Activated naive CD8-positive, alpha-beta T cell treated with anti-CD3 and anti-CD28 coated beads, Interleukin-2, amount 50 U/mL, for 16 hours (primary cell): ENCODE data around the gene KLK6.
"Not testable (repeated sequence)": the region's sequence is repeated elsewhere in the genome, so short reads cannot be mapped to it uniquely, and the experiment has no call there.

Source experiments
- DNase-seq: peaks from one replicate; pipeline ENCODE4 v3.0.0-alpha.2; 2020; ENCODE audit warnings: low read depth, low spot score

The KLK6 gene

DNA sequence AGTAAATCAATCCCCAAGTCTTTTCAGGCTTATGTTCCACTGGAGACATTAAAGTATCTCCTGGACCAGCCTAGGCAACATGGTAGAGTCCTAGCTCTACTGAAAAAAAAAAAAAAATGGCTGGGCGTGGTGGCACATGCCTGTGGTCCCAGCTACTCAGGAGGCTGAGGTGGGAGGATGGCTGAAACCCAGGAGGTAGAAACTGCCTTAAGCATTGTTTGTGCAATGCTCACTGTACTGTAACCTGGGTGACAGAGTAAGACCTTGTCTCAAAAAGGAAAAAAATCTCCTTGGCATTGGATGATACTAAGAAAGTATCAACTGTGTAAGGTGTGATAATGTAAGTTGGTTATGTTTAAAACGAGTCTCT is 23.3 kb upstream of the KLK6 start:
- DNase-seq: no peak

DNA sequence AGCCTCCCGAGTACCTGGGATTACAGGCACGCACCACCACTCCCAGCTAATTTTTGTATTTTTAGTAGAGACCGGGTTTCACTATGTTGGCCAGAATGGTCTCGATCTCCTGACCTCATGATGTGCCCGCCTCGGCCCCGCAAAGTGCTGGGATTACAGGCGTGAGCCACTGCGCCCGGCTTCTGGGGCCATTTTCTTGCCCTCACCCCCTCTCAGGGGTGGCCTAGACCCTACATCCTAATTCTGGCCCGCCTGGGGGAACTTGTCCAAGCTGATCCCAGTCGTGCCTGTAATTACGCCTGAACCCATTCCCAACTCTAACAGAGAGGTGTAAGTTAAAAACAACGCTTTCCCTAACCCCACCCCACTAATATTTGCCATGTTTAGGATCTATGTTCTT is 15.0 kb upstream of the KLK6 start:
- DNase-seq: not testable (repeated sequence)

DNA sequence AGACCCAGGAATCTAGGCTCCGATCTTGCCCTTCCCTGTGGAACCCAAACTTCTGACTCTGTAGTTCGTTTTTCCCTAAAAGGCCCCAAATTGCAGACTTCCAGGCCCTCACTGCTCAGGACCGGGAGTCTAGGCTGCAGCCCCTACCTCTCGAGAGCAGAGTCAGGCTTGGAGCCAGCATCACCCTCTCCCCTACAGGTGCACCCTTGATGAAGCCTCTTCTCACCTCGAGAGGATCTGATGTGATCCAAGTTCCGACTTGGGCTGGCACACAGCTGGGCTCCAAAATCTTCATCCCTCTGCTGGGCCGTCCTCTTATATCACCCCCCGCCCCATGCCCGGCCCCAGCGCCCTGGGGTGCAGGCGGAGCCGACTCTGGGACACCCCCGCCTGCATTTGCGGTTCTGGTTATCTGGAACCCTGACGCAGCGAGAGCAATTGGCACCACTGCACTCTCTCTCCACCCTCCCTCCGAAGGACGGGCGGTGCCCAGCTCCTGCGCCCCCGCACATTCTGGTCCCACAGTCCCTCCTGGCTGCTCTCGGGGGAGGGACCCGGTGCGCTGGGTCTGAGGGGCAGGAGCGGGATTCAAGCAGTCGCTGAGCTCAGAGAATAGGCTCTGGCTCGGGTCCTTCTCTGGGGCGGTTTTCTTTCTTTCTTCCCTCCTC is 14.4 kb upstream of the KLK6 start, which contains the start of gene KLK7:
Gene KLK7 (minus strand): TSS at position 293 of the 668 bp plus-strand sequence. CDS start 1,518 bp downstream, outside the sequence.
- no peak for DNase-seq

DNA sequence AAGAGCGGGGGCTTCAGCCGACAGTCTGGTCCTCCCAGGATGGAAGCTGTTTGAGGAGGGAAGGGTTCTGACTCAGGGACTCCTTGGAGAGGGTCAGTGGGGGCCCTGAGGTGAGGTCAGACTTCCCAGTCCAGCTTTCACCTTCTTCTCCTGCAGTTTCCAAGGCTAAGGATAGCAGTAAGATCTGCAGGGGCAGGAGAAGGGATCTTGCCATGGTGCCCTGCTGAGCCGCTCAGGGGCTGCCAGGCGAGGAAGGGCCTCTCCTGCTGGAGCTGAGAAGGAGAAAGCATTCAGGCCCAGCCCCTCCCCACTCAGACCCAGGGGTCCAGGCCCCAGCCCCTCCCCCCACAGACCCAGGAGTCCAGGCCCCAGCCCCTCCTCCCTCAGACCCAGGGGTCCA is 12.8 kb upstream of the KLK6 start:
- DNase-seq: no peak

DNA sequence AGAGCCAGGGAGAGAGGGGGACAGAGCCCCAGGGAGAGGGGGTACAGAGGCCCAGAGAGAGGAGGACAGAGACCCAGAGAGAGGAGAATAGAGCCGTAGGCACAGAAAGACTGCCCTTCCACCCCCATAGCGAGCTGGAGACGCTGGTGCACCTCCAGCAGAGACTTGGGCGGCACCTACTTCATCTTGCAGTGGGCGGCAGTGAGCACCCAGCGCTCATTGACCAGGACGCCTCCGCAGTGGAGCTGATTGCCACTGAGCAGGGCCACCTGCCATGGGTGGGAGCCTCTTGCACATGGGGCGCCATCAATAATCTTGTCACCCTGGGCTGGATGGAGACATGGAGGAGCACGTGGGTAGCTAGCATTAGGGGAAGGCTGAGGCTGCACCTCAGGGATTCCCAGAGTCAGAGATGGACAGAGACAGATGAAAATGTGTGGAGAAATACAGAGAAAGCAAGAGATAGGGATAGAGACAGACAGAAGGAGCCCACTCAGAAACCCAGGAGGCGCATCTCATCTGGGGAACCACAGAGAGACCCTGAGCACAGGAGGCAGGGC is 12.3 kb upstream of the KLK6 start:
- no peak for DNase-seq

DNA sequence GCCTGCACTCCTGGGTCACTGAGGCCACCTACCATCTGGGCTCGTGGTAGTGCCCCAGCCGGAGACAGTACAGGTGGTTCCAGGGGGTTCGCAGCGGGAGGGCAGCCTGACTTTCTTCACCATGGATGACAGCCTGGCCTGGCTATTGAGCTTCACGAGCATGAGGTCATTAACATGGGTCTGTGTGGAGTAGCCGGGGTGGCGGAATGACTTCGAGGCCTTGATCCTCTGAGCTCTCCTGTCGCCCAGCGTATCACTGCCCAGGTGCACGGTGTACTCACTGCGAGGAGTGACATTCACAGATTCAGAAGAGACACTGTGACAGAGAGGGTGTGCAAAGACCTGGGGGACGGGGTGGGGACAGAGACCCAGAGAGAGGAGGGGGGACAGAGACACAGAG is 10.8 kb upstream of the KLK6 start:
- DNase-seq: no peak

DNA sequence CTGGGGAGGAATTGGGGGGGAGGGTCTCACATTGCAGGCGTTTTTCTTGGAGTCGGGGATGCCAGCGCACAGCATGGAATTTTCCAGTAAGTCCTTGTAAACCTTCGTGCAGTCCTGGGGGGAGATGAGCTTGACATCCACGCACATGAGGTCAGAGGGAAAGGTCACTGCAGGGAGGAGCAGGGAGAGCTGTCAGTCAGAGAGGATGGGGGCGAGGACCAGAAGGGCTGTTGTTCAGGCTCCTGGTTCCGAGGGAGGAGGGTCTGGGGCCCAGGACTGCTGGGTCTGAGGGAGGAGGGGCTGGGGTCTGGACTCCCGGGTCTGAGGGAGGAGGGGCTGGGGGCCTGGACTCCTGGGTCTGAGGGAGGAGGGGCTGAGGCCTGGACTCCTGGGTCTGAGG is 10.4 kb upstream of the KLK6 start:
- DNase-seq: no peak

DNA sequence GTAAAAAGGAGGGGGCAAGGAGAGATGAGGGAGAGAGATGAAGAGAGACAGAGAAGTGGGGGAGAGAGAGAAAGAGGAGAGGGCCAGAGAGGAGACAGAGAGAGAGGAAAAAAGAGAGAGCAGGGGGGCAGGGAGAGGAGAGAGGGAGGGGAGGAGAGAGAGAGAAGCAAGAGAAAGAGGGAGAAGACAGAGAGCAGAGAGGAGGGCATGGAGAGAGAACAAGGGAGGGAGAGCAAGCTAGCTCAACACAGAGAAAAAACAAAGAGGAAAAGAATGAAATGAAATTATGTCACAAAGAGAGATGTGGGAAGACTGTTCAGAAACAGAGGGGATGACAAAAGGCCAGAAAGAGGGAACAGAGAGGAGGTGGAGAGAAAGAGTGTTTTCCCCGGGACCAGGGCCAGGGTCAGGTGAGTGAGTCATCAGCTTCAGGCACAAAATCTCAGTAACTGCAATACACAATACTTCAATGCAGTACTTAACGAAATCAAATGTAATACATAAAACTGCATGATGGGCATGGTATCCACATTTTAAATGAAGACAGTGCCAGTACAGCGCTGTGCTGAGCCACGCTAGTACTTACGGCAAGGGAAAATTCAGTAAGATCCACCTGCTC is 9.5 kb upstream of the KLK6 start:
- no peak for DNase-seq

DNA sequence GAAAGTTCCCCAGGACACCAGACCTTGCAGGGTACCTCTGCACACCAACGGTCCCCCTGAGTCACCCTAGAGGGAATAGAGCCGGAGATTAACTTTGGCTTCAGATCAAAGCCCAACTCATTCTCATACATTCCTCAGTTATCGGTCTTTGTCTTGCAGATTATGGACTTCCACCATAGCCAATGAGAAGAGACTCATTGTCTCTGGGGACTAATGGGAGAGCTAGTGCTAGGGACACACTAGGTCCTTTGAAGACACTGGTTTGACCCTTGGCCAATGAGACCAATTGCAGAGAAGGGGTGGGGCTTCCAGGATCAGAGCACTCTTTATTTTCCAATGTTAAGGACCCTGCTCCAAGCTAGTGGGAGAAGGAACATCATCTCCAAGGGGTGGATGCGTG is 8.2 kb upstream of the KLK6 start:
- no peak for DNase-seq

DNA sequence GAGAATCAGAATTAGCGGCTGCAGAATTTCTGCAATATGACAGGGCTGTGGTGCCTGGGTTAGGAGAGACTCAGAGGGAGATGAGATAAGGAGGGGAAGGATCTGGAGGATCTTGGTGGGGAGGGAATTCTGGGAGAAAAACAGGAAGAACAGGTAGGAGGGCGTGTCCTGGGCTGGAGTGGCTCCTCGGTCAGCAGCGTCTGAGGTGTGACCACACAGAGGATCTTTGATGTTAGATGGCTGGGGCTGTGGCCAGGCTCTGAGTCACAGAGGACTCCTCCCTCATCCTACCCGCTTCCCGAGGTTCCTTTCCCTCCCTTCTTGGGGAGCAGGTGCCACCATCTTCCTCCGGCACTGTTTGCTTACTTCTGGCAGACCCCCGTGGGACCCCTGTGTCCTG is 6.4 kb upstream of the KLK6 start:
- no peak for DNase-seq

DNA sequence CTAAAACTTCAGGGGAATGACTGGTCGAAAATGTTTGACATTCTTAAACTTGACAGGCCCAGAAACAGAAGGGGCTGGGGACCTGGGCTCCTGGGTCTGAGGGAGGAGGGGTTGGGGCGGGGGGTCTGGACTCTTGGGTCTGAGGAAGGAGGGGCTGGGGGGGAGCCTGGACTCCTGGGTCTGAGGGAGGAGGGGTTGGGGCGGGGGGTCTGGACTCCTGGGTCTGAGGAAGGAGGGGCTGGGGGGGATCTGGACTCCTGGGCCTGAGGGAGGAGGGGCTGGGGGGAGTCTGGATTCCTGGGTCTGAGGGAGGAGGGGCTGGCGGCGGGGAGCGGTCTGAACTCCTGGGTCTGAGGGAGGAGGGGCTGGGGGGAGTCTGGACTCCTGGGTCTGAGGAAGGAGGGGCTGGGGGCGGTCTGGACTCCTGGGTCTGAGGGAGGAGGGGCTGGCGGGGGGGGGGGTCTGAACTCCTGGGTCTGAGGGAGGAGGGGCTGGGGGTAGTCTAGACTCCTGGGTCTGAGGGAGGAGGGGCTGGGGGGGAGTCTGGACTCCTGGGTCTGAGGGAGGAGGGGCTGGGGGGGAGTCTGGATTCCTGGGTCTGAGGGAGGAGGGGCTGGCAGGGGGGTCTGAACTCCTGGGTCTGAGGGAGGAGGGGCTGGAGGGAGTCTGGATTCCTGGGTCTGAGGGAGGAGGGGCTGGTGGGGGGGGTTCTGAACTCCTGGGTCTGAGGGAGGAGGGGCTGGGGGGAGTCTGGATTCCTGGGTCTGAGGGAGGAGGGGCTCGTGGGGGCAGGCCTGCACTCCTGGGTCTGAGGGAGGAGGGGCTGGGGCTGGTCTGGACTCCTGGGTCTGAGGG is 5.5 kb upstream of the KLK6 start:
- no peak for DNase-seq

DNA sequence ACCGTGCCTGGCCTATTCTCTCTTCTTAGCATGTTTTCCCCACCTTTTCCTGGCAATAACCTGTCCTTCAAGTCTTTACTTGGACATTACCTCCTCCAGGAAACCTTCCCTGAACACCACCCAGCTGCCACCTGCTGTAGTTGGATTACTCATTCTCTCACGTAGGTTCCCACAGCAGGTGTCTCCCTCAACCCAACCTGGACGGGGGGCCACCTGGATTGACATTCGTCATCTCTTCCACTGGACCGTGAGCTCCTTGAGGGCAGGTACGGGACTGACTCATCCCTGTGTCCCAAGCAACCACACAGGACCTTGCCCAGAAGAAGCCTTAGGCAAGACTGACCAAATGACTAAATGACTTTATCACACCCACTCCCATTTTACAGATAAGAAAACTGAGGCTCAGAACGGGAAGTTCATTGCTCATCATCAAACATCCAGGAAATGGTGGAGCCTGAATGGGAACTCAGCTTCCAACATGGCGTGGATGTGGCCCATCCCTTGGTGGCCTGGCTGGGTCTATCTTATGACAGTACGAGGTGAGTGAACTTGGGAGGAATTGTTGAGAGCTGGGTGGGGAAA is 3.5 kb upstream of the KLK6 start:
- no peak for DNase-seq

DNA sequence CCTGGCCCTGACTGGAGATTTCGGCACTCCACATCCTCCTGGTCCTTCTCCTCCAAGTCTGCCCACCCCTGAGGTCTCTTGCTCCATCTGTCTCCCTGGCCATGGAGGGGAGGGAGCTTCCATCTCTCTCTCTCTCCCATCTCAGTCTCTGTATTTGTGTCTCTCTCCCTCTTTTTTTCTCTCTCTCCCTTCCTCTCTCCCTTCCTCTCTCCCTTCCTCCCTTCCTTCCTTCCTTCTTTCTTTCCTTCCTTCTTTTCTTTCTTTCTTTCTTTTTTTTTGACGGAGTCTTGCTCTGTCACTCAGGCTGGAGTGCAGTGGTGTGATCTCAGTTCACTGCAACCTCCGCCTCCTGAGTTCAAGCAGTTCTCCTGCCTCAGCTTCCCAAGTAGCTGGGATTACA is 419 bp upstream of the KLK6 start:
- DNase-seq: not testable (repeated sequence)

DNA sequence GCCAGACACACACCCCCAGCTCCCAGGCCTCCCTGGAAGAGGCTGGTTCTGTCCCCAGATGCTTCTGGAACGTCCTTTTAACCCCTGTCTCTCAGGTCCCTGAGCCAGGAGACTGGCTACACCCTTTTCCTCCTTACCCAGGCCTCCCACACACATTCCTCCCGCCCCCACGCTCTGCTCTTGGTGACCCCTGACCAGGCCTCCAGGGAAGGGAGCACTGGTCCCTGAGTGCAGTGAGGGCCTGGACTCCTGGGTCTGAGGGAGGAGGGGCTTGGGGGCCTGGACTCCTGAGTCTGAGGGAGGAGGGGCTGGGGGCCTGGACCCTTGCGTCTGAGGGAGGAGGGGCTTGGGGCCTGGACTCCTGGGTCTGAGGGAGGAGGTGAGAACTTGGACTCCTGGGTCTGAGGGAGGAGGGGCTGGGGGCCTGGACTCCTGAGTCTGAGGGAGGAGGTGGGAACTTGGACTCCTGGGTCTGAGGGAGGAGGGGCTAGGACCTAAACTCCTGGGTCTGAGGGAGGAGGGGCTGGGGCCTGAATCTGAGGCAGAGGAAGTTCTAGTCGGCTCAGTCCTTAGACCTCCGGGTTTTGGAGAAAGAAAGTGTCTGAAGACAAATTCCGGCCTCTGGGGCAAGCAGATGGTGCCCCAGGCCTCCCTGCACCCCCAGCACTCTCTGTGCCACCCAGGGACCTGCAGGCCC is 527 bp downstream of the KLK6 start:
- no peak for DNase-seq

DNA sequence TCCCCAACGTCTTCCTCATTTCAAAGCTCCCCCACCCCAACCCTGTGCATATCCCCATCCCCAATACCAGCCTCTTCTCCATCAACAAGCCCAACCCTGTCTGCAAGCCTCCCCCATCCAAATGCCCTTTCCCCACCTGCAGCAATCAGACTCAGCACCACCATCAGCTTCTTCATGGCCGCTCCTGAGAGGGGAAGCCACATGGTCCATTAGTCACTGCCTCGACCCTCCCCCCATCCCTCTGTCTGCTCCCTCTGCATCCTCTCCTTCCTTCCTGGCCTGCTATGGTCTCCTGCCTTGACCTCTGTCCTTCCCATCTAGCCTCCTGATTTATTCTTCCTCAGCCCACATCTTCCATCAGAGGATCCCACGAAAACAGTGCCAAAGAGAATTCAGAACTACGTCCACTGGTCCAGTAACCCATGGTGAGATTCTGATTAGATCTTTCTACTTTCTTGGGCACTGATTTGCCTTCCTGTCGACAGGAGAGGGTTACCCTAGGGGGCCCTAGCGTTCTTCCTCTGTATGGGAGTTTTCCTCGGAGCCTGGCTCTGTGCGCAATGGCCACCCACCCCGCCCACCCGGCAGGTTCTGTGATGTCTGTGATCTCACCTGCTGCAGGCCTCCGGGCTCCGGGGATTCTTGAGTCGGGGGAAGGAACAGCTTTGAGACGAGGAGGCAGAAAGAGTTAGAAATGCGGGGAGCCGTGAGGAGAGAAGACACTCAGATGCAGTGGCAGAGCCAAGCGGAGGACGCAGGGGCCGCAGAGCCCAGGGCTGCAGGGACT is 1.3 kb downstream of the KLK6 start:
- DNase-seq: no peak

DNA sequence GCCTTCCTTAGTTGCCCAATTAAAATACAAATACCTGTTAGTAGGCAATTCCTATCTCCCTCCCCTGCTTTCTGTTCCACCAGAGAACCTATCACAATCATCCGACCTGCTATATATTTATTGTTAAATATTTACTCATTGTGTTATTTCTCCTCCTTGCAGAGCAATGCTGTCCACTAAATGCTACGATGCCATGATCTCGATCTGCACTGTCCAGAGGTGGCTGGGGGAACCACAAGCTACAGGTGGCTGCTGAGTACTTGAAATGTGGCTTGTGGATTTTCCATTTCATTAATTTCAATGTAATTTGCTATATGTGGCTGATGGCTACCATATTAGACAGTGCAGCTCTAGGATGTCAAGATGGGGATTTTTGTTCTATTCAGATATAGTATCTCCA is 5.1 kb downstream of the KLK6 start:
- DNase-seq: no peak

DNA sequence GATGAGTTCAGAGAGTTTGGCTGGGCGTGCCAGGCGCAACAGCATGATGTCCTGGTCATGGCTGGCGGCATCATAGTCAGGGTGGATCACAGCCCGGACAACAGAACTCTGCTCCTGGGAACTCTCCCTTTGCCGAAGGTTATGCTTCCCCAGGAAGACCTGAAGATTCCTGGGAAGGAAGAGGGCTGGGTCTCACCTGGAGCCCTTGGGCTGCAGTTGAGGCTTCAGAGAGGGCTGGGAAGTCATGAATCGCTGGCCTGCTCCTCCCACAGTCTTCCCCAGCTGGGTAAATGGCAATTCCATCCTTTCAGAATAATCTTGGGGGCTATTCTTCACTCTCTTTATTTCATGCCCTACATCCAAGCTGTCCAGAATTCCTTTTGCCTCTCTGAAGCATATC is 6.0 kb downstream of the KLK6 start:
- DNase-seq: no peak

DNA sequence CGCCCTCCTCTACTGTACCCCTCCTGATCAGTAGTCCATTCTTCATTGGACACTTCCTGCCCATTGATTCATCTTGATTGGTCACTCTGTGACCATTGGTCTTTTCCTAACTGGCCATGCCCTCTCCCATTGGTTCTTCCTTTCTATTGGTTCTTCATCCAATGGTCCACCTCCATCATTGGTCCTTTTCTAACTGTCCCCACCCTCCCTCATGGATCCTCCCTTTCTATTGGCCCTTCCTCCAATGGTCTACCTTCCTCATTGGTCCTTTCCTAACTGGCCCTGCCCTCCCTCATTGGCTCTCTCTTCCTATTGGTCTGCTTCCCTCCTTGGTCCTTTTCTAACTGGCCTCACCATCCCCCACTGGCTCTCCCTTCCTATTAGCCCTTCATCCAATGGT is 7.1 kb downstream of the KLK6 start:
- DNase-seq: no peak

DNA sequence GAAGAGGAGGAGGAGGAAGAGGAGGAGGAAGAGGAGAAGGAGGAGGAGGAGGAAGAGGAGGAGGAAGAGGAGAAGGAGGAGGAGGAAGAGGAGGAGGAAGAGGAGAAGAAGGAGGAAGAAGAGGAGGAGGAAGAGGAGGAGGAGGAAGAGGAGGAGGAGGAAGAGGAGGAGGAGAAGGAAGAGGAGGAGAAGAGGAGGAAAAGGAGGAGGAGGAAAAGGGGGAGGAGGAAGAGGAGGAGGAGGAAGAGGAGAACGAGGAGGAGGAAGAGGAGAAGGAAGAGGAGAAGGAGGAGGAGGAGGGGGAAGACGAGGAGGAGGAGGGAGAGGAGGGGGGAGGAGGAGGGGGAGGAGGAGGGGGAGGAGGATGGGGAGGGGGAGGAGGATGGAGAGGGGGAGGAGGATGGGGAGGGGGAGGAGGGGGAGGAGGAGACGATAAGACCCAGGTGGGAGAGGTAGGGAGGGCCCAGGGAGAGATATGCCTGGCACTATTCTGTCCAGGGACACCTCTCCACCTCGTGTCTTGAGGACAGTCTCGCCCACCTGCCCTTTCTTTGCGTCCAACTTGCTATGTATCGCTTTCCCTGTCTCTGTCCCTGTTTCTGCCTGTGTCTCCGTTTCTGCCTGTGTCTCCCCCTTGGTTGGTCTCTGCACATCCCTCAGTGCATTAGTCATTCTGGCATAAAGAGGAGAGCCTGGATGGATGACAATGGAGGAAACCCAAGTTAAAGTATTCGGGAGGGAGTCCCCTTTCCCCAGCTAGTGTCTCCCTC is 9.5 kb downstream of the KLK6 start:
- no peak for DNase-seq

DNA sequence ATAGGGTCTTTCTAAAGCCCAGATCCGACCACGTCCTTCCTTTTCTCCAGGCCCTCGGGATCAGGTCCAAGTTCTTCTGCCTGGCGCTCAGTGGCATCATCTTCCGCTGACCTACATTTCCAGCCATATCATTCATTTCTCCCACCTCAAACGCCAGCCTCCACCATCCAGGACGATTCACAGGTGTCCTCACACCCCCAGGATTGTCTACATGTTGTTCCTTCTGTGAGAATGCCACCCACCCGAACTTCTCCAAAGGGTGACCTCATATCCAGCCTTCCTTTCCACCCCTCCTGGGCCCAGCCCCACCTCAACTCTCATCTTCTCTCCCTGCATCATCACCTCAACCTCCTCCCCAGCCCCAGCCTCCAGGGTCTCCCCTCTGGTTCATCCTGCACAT is 11.8 kb downstream of the KLK6 start:
- DNase-seq: no peak
